Colonic mucosa (tissue), 4 donors: ENCODE data around the gene PRKCD. TPM values are rescaled to one million over a fixed set of nuclear protein-coding genes. Genes with fewer than 3 reads are reported as not detected.

ENCODE experiments used
- DNase-seq: peaks from one replicate; pipeline ENCODE4 v3.0.0-alpha.2; 2020
- H3K27ac ChIP-seq: fragments of 200-600 bp; one replicate; pipeline ENCODE4 v1.8.0; 2021
- H3K27me3 ChIP-seq: fragments of 200-600 bp; one replicate; pipeline ENCODE4 v1.8.0; 2021
- H3K36me3 ChIP-seq: fragments of 200-600 bp; one replicate; pipeline ENCODE4 v1.8.0; 2021
- H3K4me1 ChIP-seq: fragments of 200-600 bp; one replicate; pipeline ENCODE4 v1.8.0; 2021; ENCODE audit warnings: mild to moderate bottlenecking
- H3K4me3 ChIP-seq: fragments of 200-600 bp; one replicate; pipeline ENCODE4 v1.8.0; 2021
- H3K9ac ChIP-seq, 2 donors: one replicate each; pipeline ENCODE4 v1.7.0; 2013; ENCODE audit warnings: control low read depth in 2 of 2, low read depth in 2 of 2, low read length in 2 of 2
- H3K9me3 ChIP-seq: fragments of 200-600 bp; one replicate; pipeline ENCODE4 v1.8.0; 2021
- CTCF ChIP-seq: fragments of 200-600 bp; IDR thresholded peaks from one replicate; pipeline ENCODE4 v1.8.0; 2022; ENCODE audit warnings: antibody characterized with exemption, mild to moderate bottlenecking
- intact Hi-C: fragments of 100-400 bp; cut with DNase I; formaldehyde crosslinking; loops from one replicate; pipeline ENCODE4 v1.14.1; 2022
- total RNA-seq, 2 donors: library from RNA; stranded (reverse); fragmentation: NEBNext Ultra II Directional in 1 of 2; extraction: Animal tissue kit (Norgen Biotek cat#: 25700) in 1 of 2; gene quantifications; one replicate each; pipeline ENCODE4 v1.2.1, GENCODE V29; 2021
- donor health status: healthy.
- donor health status: DM: no; HTN: no; CAD: no.
- donor health status: DM: no; HTN: no; CAD: no.

The PRKCD gene
- total RNA-seq, 2 donors from 2014 or later: 58.9 to 75.0 TPM

GRCh38 chr3:53226841-53227407 is 65.9 kb downstream of the PRKCD start:
- no peak overlapping the region for H3K27ac ChIP-seq
- TF ChIP-seq CTCF: no peak
- no peak overlapping the region for H3K9ac ChIP-seq
- H3K4me3 ChIP-seq: no peak overlapping the region
- H3K27me3 ChIP-seq: no peaks in the 10 kb centered on the region
- H3K4me1 ChIP-seq: no peaks in the 10 kb centered on the region
- intact Hi-C loops: no loop called here
- H3K9me3 ChIP-seq: no peaks in the 10 kb centered on the region
- peaks cover 34% of the 10 kb centered on the region for H3K36me3 ChIP-seq
- DNase-seq: no peak

- no peak for TF ChIP-seq CTCF
- Histone ChIP-seq H3K4me3 (no peak overlapping the region), H3K9me3 (no peaks in the 10 kb centered on the region), H3K36me3 (peaks cover 34% of the 10 kb centered on the region), H3K4me1 (no peaks in the 10 kb centered on the region), H3K27ac (no peak overlapping the region), H3K27me3 (no peaks in the 10 kb centered on the region), H3K9ac (no peak overlapping the region)
- intact Hi-C loops: no loop called here
- DNase-seq: no peak
Measured at GRCh38 chr3:53227993-53228885, 67.2 kb downstream of the PRKCD start.

DNA sequence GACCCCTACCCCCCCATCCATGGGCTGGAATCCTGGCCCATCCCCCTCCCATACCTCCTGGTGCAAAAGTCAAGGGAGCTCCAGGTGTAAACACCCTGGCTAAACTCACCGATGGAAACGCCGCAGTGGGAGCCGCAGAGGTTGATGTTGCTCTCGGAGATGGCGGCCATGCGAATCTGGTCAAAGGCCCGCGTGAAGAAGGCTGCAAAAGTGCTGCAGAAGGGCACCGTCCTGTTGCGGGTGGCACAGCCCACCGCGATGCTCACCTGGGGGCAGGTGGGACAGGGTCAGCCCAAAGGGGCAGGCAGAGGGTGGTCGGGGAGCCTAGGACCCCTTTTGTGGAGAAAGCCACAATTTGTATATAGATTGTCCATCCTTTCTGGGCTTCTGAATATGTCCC is 68.2 kb downstream of the PRKCD start:
- DNase-seq: no peak
- intact Hi-C loops: no loop called here

GRCh38 chr3:53229606-53230005 is 68.6 kb downstream of the PRKCD start:
- no peaks in the 10 kb centered on the region for H3K4me1 ChIP-seq
- intact Hi-C loops: no loop called here
- no peaks in the 10 kb centered on the region for H3K27me3 ChIP-seq
- H3K4me3 ChIP-seq: no peak overlapping the region
- peaks cover 31% of the 10 kb centered on the region for H3K36me3 ChIP-seq
- no peaks in the 10 kb centered on the region for H3K9me3 ChIP-seq
- no peak overlapping the region for H3K27ac ChIP-seq
- DNase-seq: no peak
- no peak overlapping the region for H3K9ac ChIP-seq
- no peak for TF ChIP-seq CTCF

More for the DNA sequence above, 68.2 kb downstream of the PRKCD start:
- no peak overlapping the region for H3K27ac ChIP-seq
- H3K9ac ChIP-seq: no peak overlapping the region
- no peaks in the 10 kb centered on the region for H3K27me3 ChIP-seq
- H3K4me3 ChIP-seq: no peak overlapping the region
- no peaks in the 10 kb centered on the region for H3K4me1 ChIP-seq
- no peaks in the 10 kb centered on the region for H3K9me3 ChIP-seq
- TF ChIP-seq CTCF: no peak
- H3K36me3 ChIP-seq: peaks cover 33% of the 10 kb centered on the region

- Histone ChIP-seq H3K36me3 (peaks cover 35% of the 10 kb centered on the region), H3K27me3 (no peaks in the 10 kb centered on the region), H3K9ac (no peak overlapping the region), H3K4me1 (no peaks in the 10 kb centered on the region), H3K27ac (no peak overlapping the region), H3K9me3 (no peaks in the 10 kb centered on the region), H3K4me3 (no peak overlapping the region)
- no peak for DNase-seq
- intact Hi-C loops: no loop called here
- TF ChIP-seq CTCF: no peak
Measured at GRCh38 chr3:53230041-53230621, 69.1 kb downstream of the PRKCD start.
